ENCODE results near the gene CAPN10. TPM values are rescaled to one million over a fixed set of nuclear protein-coding genes. Genes with fewer than 3 reads are reported as not detected.

The CAPN10 gene
- total and polyA plus RNA-seq, 9 donors, result 2.2 to 34.3 (median 25.1) TPM

DNA sequence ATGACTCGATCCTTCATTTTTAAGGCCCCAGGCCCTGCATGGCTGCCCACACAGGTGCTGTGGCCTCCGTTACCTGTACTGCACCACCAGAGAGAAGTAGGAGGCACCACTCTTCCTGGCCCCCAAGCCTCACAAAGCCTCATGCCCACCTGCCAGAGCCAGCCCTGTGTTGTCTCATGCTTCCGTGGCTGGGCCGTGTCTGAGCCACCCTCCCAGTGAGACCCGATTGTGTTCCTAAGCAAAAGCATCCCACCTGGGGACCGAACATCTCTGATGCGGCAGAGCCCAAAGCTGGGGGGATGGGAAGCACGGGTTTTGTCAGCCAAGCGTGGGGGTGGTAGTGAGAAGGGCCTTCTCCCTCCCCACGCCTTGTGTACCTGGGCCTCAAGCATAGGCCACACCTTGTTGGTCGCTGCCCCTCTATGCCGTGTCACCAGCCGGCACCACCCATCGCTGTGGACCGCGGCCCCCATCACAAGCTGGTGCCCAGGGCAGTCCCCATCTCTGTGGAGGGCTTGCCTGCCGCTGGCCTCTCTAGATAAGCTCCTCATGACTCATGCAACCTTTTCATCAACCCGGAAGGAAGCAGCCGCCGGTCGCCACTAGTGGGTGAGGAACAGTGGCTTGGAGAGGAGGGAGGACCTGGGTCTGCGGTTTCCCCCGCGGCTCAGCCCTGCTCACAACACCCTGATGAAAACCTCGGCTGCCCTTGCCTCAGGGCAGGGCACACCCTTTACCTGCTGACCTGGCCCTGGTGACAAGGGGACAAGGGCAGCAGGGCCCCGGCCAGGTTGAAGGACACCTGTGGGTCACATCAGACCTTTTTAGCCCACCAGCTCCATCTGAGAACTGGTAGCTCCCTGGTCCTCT lies 21.0 kb upstream of the CAPN10 start:
- TF ChIP-seq, protein P1, sequence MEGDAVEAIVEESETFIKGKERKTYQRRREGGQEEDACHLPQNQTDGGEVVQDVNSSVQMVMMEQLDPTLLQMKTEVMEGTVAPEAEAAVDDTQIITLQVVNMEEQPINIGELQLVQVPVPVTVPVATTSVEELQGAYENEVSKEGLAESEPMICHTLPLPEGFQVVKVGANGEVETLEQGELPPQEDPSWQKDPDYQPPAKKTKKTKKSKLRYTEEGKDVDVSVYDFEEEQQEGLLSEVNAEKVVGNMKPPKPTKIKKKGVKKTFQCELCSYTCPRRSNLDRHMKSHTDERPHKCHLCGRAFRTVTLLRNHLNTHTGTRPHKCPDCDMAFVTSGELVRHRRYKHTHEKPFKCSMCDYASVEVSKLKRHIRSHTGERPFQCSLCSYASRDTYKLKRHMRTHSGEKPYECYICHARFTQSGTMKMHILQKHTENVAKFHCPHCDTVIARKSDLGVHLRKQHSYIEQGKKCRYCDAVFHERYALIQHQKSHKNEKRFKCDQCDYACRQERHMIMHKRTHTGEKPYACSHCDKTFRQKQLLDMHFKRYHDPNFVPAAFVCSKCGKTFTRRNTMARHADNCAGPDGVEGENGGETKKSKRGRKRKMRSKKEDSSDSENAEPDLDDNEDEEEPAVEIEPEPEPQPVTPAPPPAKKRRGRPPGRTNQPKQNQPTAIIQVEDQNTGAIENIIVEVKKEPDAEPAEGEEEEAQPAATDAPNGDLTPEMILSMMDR (IDR thresholded peaks at IDR 0.05), result no peak
- TF ChIP-seq POLR2A (IDR thresholded peaks at IDR 0.05), result no peak
- TF ChIP-seq EP300 (IDR thresholded peaks at IDR 0.05), result no peak
- intact Hi-C loops (cut with DNase I), result loop anchor here in 2 of 4 donors (10.0 kb wide), 2 partner anchors 331 to 1161 kb away; partner anchors contain the start of gene HDAC4 (in 1 of the 2)
- Histone ChIP-seq H3K4me3 (peak overlapping the region; percentile 4), H3K27me3 (no peaks in the 10 kb centered on the region), H3K36me3 (no peaks in the 10 kb centered on the region), H3K27ac (no peak overlapping the region), H3K9me3 (no peaks in the 10 kb centered on the region), H3K4me1 (ENCODE audit: insufficient read depth) (peaks cover 19% of the 10 kb centered on the region)
- DNase-seq, result peak; percentile 27 to 69 (median 57)
- 60 to 67% (median 63%) methylated on average over 26 of the region's 26 CpGs for WGBS, 3 donors

DNA sequence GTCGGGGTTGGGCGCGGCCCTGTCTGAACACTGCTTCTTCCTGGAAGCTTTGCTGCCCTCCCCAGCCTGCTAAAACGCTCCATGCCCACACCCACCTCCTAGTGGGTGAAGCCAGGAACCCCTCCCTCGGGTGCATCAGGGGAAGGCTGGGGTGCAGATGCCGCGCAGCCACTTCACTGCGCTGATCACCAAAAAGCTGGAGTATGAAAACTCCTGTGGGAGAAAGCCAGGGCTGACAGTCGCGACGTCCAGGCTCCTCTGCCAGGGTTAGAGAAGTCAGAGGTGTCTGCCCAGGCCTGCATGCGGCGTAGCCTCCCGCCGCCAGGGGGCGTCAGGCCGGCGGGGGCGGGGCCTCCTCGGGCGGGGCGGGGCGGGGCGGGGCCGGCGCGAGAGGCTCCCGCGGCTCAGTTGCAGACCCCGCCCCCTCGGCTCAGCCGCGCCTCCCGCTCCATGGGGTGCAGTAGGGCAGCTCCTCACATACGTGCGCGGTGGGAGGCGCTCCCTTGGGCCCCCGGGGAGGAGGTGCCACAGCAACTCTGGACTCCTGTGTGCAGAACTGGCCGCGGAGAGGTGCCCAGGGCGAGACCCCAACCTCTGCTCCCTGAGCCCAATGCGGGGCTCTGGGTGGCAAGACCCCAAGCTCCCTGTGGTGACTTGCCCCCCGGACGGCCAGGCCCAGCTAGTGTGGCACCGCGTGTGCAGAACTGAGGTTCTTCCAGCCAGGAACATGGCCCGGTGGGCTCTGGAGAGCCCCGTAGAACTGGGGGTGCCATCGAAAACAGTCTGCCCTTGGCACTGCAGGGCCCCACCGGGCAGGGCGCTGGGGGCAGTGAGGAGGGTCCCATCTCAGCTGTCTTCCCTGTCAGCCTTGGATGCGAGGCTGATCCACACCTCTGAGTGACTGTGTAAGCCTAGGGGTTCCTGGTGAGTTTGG lies 20.1 kb upstream of the CAPN10 start:
- TF ChIP-seq EP300 (IDR thresholded peaks at IDR 0.05) (no peak), POLR2A (IDR thresholded peaks at IDR 0.05) (no peak)
- TF ChIP-seq, protein P1 (IDR thresholded peaks at IDR 0.05), result peak; percentile 65 to 94 (median 71)

DNA sequence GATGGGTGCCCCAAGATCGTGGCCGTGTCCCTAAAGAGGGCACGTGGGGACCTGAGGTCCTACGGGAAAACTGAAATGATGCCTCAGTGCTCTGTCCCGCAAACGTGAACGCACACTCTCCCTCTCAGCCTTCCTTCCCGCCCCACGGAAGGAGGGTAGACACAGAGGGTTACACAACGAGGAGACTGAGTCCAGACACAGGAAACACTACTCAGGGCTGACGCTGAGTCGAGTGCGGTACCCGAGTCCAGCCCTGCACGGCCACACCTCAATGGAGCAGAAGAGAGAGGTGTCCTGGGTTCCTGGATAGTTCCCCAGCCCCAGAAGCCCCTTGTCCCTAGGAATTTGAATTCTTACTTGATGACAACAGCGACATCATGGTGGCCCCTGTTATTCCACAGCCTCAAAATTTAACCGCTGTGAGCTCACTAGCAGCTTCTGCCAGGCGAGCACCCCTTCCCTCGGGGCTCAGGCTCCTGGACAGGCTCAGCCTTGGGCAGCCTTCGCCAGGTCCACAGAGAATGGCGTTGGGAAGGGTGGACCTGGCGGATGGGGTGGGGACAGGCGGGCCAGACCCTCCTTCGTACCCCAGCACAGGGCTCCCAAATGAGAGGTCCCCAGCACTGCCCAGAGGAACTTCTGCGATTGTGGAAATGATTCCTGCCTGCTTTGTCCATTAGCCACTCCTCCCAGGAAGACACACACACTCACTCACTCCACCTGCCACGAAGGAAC lies 19.2 kb upstream of the CAPN10 start:
- Histone ChIP-seq H3K4me3 (peak overlapping the region; percentile 78), H3K27ac (peak overlapping the region; percentile 72 to 83), H3K9me3 (no peaks in the 10 kb centered on the region), H3K4me1 (ENCODE audit: insufficient read depth) (peaks cover 17% of the 10 kb centered on the region), H3K27me3 (no peaks in the 10 kb centered on the region), H3K36me3 (no peaks in the 10 kb centered on the region)
- TF ChIP-seq EP300 (IDR thresholded peaks at IDR 0.05), result no peak
- no peak for TF ChIP-seq POLR2A (IDR thresholded peaks at IDR 0.05)
- TF ChIP-seq, protein P1 (IDR thresholded peaks at IDR 0.05), result no peak
- peak; percentile 27 to 45 (median 36) for DNase-seq
- 30 to 35% (median 32%) methylated on average over 26 of the region's 26 CpGs for WGBS, 3 donors
- intact Hi-C loops (cut with DNase I), result loop anchor here in 2 of 4 donors (10.0 kb wide), 2 partner anchors 333 to 1163 kb away; partner anchors contain the start of gene HDAC4 (in 1 of the 2)

More for the DNA sequence above, 20.1 kb upstream of the CAPN10 start:
- intact Hi-C loops (cut with DNase I), result loop anchor here in 2 of 4 donors (10.0 kb wide), 2 partner anchors 332 to 1162 kb away; partner anchors contain the start of gene HDAC4 (in 1 of the 2)
- H3K36me3 ChIP-seq, result no peaks in the 10 kb centered on the region
- H3K4me3 ChIP-seq, result peak overlapping the region; percentile 25
- H3K27me3 ChIP-seq, result no peaks in the 10 kb centered on the region
- peak overlapping the region in 1 of 2 donors; percentile 83 for H3K27ac ChIP-seq
- no peaks in the 10 kb centered on the region for H3K9me3 ChIP-seq
- WGBS, 3 donors, result 7 to 11% (median 10%) methylated on average over 40 to 53 of the region's 53 CpGs
- H3K4me1 ChIP-seq (ENCODE audit: insufficient read depth), result peaks cover 17% of the 10 kb centered on the region
- DNase-seq, result peak; percentile 91 to 93 (median 93)

Measured in ovary (tissue), 9 donors.